ENCODE results near the gene TBKBP1. TPM values are rescaled to one million over a fixed set of nuclear protein-coding genes. Genes with fewer than 3 reads are reported as not detected.
A peak's percentile ranks its signal among the peaks of the same experiment; 100 is the strongest.

TBKBP1 gene
- total RNA-seq, 4 donors from 2014 or later: 6.3 to 24.6 (median 9.8) TPM

DNA sequence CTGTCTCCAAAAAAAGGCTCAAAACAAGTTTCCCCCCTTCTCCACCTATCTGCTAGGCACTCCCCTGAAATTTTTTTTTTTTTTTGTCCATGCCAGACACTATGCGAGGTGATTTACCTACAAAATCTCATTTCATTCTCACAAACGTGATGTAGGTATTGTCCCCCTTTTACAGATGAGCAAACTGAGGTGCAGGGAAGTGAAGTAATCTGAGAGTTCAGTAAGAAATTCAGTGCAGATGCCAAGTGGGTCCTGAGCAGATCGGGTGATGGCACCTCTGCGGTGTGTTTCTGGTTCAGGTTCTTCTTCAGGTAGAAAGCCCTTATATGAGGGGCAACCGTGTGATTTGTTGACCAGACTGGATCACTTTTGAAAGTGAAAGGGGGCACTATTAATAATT is 9.7 kb downstream of the TBKBP1 start:
- peaks cover 0 to 27% (median 0%) of the 10 kb centered on the region in 3 donors for H3K36me3 ChIP-seq

DNA sequence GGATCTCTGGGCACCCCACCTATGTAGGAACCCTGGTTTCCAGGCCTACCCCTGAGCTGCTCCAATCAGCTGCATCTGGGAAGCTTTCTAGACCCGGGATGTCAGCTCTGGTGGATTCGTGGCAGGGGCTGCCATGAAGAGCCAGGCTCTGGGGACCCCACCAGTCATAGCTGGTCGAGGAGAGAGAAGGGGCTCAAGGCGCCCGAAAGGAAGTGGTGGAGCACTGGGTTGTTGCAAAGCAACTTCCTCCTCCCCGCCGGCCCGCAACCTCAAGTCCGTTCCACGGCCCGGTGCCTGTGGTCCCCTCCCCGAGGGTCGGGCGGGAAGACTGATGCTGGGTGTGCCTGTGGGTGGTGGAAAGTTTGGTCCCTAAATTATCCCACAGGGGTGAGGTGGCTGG is 10.2 kb downstream of the TBKBP1 start:
- WGBS, 2 donors: 70 to 80% methylated on average over 7 to 14 of the region's 14 CpGs
- TF ChIP-seq EP300 (IDR thresholded peaks at IDR 0.05): no peak
- TF ChIP-seq POLR2A (IDR thresholded peaks at IDR 0.05): no peak
- TF ChIP-seq, protein P1, sequence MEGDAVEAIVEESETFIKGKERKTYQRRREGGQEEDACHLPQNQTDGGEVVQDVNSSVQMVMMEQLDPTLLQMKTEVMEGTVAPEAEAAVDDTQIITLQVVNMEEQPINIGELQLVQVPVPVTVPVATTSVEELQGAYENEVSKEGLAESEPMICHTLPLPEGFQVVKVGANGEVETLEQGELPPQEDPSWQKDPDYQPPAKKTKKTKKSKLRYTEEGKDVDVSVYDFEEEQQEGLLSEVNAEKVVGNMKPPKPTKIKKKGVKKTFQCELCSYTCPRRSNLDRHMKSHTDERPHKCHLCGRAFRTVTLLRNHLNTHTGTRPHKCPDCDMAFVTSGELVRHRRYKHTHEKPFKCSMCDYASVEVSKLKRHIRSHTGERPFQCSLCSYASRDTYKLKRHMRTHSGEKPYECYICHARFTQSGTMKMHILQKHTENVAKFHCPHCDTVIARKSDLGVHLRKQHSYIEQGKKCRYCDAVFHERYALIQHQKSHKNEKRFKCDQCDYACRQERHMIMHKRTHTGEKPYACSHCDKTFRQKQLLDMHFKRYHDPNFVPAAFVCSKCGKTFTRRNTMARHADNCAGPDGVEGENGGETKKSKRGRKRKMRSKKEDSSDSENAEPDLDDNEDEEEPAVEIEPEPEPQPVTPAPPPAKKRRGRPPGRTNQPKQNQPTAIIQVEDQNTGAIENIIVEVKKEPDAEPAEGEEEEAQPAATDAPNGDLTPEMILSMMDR (IDR thresholded peaks at IDR 0.05): no peak
- Histone ChIP-seq H3K4me3 (no peak overlapping the region), H3K27ac (peak overlapping the region in 2 of 4 donors; percentile 29 to 47), H3K27me3 (no peaks in the 10 kb centered on the region), H3K4me1 (peaks cover 0 to 56% (median 22%) of the 10 kb centered on the region in 4 donors), H3K9me3 (no peaks in the 10 kb centered on the region), H3K36me3 (peaks cover 0 to 28% (median 0%) of the 10 kb centered on the region in 3 donors)
- DNase-seq (ENCODE audit: low spot score in 2 of 2): no peak

More for the DNA sequence above, 9.7 kb downstream of the TBKBP1 start:
- TF ChIP-seq, protein P1 (IDR thresholded peaks at IDR 0.05): no peak
- TF ChIP-seq EP300 (IDR thresholded peaks at IDR 0.05) (no peak), POLR2A (IDR thresholded peaks at IDR 0.05) (no peak)
- H3K27me3 ChIP-seq: no peaks in the 10 kb centered on the region
- no peak overlapping the region for H3K27ac ChIP-seq
- 90 to 92% methylated on average over 5 of the region's 5 CpGs for WGBS, 2 donors
- H3K4me1 ChIP-seq: peaks cover 0 to 56% (median 22%) of the 10 kb centered on the region in 4 donors
- no peak overlapping the region for H3K4me3 ChIP-seq
- no peaks in the 10 kb centered on the region for H3K9me3 ChIP-seq
- no peak for DNase-seq (ENCODE audit: low spot score in 2 of 2)

DNA sequence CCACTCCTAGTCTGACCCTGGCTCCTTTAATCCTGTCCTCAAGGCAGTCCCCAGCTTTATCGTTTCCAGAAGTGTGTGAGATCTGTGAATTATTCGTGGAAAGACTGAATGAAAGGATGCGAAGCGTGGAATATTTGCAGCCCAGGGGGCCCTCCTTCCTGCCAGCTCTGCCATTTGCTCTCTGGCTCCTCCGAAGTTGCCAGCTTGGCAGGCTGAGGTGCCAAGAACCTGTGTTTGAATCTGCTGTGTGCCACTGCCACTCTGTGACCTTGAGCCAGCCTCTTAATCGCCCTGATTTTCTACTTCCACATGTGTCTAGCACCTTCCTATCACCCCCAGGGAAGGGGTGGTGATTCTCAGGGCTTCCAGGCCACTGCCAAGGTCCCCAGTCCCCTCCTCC is 10.8 kb downstream of the TBKBP1 start:
- Histone ChIP-seq H3K4me3 (no peak overlapping the region), H3K27ac (peak overlapping the region in 1 of 4 donors; percentile 47), H3K27me3 (no peaks in the 10 kb centered on the region), H3K9me3 (no peaks in the 10 kb centered on the region), H3K4me1 (peaks cover 0 to 56% (median 22%) of the 10 kb centered on the region in 4 donors), H3K36me3 (peaks cover 0 to 27% (median 0%) of the 10 kb centered on the region in 3 donors)
- no peak for DNase-seq (ENCODE audit: low spot score in 2 of 2)
- 53 to 69% methylated on average over 6 of the region's 6 CpGs for WGBS, 2 donors
- no peak for TF ChIP-seq POLR2A (IDR thresholded peaks at IDR 0.05)
- TF ChIP-seq, protein P1 (IDR thresholded peaks at IDR 0.05): no peak
- no peak for TF ChIP-seq EP300 (IDR thresholded peaks at IDR 0.05)

DNA sequence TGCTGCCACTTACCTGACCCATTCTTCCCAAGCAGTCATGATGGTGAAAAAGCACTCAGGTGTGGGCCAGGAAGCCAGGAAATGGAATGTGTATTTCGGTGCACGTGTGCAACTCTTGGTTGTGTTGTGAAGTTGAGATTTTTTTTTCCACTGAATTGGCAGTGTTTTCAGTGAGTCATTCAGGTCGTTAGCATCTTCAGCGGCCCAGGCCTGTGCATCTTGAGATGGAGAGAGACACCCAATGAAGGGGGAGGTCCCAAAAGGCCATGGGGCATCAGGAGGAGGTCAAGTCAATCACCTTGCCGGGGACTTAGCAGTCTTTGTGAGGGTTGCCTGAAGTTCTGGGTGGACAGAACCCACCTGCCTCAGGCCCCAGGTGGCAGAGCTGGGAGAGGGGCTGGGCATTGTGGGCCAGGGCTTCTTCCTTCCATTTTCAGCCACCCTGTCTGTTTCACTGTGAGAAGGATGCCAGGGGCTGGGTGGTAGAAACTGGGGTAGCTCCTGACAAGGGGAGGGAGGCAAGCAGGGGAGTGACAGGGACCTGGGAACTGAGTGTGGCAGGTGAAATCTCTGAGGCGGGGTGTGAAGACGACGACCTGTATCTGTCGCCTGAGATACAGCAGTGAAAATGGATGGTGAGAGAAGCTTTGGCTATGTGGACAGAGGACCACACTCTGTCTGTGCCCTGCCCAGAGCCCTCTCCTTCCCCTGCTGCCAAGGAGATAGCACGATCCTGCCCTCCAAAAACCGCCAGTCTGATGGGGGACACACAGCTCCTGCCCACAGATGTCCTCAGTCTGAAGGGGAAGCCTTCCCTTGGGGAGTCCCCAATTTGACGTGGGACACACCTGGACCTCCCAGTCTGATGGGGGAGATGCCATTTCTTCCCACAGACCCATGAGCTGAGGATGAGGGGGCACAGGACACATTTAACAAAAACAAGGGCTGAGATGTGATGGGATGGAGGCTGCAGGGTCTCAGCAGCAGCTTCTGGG is 11.9 kb downstream of the TBKBP1 start:
- Histone ChIP-seq H3K4me1 (peaks cover 0 to 59% (median 22%) of the 10 kb centered on the region in 4 donors), H3K36me3 (peaks cover 0 to 29% (median 0%) of the 10 kb centered on the region in 3 donors), H3K9me3 (no peaks in the 10 kb centered on the region), H3K27ac (peak overlapping the region; percentile 30 to 95 (median 88)), H3K27me3 (no peaks in the 10 kb centered on the region), H3K4me3 (no peak overlapping the region)
- TF ChIP-seq POLR2A (IDR thresholded peaks at IDR 0.05): no peak
- no peak for TF ChIP-seq EP300 (IDR thresholded peaks at IDR 0.05)
- TF ChIP-seq, protein P1 (IDR thresholded peaks at IDR 0.05): no peak
- WGBS, 2 donors: 66 to 71% methylated on average over 12 of the region's 12 CpGs
- DNase-seq (ENCODE audit: low spot score in 2 of 2): no peak

Measured in tibial nerve (tissue), 4 donors.